Measurements from ENCODE around the gene BLCAP.
"Not testable (repeated sequence)": the region's sequence is repeated elsewhere in the genome, so short reads cannot be mapped to it uniquely, and the experiment has no call there.

GRCh38 chr20:37550101-37550920, 22.6 kb upstream of the BLCAP start:
- not testable (repeated sequence) for TF ChIP-seq CTCF, POLR2A (IDR thresholded peaks at IDR 0.05)

All from right lobe of liver (tissue), 4 donors.